ENCODE measurements around the gene KCNK13.
"Not testable (repeated sequence)": the region's sequence is repeated elsewhere in the genome, so short reads cannot be mapped to it uniquely, and the experiment has no call there.

The KCNK13 gene

DNA sequence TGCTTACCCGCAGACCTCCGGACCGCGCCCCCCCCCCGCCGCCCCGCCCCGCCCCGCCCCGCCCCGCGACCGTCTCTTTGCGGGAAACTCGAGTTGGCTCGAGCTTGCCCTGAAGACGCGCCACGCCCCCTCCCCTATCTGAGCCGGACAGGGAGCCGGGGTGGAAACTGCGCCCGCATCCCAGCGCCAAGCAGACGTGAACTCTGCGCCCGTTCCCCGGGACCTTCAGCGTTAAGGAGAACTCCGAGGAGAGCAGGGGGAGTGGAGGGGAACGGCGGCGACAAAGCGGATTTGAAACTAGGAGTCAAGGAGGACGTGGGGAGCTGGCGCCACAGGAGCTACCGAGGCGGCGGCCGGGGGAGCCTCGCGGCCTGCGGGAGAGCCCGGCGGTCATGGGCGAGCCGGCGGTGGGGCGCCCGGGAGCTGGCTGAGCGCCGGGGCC, at the start of gene KCNK13:
Gene KCNK13 (plus strand): TSS at position 310 of the 442 bp plus-strand sequence. CDS start 212 bp downstream, outside the sequence.
- DNase-seq (ENCODE audit: low read depth): no peak

DNA sequence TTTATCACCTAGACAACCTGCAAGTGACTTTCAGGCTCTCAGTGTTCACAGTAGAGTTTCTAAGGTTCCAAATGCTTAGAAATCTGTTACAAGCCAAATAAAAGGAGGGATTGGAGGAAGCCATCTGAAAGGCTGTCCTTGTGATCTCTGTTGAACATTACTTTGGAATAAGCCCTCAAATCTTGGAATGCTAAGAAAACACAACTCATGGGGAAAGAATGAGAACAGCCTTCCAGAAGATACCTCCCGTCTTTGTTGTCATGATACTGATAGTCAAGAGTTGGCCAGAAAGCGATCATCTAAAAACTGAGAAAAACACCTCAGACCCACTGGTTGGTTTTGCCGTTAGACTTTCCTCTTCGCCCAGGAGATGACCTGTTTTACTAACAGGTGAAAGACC, 44.4 kb upstream of the KCNK13 start:
- DNase-seq (ENCODE audit: low read depth): no peak

DNA sequence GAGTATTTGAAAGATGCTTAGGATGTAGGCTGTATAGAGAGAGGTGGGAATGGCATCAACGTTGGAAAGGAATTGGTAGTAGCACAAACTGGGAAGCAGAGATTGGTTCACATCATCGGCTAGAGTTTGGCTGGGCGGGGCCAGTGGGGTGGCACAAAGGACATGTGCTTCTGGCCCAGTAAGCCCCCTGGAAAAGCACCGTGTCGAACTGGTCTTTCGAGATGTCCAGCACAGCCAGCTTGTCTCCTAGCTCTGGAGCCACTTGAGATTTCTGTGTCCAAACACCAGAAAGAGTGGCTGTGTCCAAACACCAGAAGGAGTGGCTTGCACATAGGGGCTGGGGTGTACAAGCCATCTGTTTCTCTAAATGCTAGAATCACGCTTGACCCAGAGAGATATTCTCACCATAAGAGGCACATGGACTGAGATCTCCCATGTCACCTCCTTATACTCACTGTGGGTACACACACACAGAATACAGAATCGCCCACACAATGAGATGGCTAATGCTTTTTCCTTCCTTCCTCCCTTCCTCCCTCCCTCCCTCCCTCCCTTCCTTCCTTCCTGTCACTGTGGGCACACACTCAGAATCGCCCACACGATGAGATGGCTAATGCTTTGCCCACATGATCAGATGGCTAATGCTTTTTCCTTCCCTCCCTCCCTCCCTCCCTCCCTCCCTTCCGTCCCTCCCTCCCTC, 41.8 kb upstream of the KCNK13 start:
- DNase-seq (ENCODE audit: low read depth): no peak

DNA sequence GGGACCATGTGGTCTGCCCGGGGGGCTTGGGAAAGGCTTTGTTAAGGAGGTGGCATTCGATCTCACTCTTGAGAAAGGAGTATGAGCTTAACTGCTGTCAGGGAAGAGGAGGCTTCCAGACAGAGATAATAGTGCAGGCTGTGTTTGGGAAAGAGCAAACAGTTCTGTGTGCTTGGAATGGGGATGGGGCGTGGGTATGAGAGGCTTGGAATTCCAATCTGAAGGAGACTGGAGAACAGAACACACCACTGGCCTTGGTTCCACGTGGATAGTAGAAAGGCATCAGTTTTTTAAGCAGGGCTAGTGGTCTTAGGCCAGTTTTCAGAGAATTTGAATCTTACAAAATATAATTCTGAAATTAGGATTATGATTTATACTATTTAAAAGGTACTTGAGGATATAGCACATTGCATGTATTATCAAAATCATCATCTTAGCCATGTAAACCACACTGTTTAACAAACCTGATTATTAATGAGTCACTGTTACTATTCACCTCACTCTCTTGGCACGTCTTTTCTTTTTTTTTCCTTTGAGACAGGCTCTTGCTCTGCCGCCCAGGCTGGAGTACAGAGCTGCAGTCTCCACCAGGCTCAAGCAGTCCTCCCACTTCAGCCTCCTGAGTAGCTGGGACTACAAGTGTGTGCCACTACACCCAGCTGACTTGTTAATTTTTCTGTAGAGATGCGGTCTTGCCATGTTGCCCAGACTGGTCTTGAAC, 38.5 kb upstream of the KCNK13 start:
- no peak for DNase-seq (ENCODE audit: low read depth)

DNA sequence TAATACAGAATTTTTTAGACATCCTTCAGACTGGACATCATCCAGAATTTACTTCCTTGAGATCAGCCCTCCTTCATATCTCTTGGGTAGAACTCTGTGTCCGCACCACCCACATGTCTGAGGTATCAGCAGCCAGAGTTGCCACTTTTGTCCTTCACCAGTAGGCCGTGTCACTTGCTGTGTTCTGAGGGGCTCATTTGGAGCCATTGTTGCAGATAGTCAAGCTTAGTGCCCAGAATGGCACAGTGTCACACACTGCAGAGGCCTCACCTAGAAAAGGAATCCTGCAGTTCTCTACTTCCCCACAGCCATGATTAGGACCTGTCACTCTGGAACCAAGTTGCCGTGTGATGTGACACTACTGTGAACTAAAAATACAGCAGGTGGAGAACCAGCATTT, 36.9 kb upstream of the KCNK13 start:
- DNase-seq (ENCODE audit: low read depth): no peak

DNA sequence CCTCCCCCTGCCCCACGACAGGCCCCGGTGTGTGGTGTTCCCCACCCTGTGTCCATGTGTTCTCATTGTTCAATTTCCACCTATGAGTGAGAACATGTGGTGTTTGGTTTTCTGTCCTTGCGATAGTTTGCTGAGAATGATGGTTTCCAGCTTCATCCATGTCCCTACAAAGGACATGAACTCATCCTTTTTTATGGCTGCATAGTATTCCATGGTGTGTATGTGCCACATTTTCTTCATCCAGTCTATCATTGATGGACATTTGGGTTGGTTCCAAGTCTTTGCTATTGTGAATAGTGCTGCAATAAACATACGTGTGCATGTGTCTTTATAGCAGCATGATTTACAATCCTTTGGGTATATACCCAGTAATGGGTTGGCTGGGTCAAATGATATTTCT, 35.2 kb upstream of the KCNK13 start:
- DNase-seq (ENCODE audit: low read depth): not testable (repeated sequence)

DNA sequence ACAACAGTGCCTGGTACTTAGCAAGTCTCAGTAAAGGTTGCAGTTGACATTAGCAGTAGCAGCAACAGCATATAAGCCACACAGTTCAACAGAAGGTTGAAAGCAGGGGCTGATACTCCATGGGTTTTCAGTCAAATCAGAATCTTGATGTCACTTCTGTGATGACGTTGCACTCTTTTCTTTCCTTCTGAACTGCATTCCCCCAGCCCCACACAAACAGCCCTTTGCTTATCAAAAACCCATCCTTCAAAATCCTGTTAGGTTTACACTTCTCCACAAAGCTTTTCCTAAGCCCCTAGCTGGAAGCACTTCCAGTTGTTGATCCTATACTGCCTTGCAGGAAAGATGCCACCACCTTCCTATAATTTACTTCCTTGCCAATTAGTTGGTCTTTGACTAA, 34.0 kb upstream of the KCNK13 start:
- DNase-seq (ENCODE audit: low read depth): no peak

DNA sequence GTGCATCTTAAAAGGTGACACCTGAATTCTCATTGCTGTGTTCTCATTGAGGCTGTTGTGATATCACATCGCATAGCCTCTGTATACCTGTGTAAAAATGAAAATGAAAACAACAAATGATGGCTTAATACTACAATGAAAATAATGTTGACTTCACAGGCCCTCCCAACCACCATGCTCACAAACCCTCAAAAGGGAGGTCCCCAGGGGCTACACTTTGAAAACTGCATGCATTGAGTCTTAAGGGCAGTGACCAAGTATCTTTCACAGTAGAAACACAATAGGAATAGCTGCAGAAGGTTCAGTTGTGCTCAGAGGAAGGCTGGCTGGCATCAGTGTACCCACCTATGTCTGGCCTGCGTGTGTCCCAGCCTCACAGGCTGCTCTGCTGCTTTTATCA, 27.6 kb upstream of the KCNK13 start:
- no peak for DNase-seq (ENCODE audit: low read depth)

DNA sequence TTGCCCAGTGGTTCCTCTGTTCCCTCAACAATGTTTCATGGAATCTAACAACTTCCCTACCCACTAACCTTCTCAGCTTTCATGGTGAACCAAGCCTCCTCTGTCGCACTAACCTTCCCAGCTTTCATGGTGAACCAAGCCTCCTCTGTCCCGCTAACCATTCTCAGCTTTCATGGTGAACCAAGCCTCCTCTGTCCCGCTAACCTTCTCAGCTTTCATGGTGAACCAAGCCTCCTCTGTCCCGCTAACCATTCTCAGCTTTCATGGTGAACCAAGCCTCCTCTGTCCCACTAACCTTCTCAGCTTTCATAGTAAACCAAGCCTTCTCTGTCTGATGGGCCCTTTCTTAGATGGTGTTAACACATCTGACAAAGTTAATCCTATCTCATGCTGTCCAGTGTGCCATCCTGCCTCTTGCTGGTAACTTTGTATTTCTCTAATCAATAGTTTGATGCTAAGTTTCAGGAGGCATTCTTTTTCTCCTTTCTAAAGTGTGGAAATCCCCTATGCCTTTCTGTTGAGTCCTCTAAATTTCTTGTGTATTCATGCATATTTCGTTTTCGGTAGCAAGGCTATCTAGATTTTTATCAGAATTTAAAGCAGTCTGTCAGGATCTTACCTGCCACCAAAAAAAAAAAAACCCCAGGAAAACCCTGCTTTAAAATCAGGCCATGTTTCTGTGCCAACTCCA, 26.8 kb upstream of the KCNK13 start:
- no peak for DNase-seq (ENCODE audit: low read depth)

DNA sequence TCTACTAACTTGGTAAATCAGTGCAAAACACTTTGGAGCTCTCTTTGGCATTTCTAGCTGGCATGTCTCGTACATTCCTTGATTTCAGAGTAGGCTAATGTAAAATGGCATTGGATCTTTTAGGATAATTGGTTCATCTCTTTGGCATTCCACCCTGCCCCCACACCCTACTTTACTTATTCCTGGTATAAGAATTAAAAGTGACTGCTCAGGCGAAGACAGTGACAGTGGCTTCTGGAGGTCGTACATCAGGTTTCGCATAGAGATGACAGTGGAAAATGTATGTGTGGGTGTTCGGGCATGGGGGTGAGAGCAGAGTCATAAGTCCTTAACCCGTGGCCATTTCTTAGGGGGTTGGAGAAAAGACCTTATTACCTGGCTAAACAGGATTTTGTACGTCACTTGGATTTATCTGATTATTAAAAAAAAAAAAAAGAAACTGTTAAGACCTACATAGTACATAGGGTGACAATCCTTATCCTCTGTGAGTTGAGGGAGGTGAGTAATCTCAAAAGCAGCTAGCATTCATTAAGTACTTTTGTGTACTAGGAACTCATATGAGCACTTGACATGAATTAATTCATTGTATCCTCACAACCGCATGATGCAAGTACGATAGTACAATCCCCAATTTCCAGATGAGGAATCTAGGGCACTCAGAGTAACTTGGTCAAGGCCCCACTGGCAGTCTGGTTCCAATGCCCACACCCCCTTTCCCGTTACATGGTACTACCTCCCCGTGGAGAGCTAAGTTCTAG, 22.4 kb upstream of the KCNK13 start:
- no peak for DNase-seq (ENCODE audit: low read depth)

DNA sequence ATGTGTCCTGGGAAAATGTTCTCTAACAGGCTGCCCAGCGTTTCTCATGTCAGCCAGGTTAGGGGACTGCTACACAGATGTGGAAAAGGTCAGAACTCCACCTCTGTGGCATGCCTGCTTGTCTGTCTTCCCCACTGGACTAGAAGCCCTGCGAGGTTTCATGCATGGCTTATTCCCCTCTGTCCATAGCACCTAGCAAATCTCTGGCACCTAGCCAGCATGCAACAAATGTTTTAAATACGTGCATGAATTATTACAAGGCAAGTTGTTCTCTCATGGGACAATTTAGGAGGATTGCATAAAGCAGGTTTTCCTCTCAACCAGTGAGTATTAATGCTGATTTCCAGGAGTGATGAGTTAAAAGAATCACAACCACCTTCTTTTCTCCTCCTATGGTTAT, 21.4 kb upstream of the KCNK13 start:
- no peak for DNase-seq (ENCODE audit: low read depth)

DNA sequence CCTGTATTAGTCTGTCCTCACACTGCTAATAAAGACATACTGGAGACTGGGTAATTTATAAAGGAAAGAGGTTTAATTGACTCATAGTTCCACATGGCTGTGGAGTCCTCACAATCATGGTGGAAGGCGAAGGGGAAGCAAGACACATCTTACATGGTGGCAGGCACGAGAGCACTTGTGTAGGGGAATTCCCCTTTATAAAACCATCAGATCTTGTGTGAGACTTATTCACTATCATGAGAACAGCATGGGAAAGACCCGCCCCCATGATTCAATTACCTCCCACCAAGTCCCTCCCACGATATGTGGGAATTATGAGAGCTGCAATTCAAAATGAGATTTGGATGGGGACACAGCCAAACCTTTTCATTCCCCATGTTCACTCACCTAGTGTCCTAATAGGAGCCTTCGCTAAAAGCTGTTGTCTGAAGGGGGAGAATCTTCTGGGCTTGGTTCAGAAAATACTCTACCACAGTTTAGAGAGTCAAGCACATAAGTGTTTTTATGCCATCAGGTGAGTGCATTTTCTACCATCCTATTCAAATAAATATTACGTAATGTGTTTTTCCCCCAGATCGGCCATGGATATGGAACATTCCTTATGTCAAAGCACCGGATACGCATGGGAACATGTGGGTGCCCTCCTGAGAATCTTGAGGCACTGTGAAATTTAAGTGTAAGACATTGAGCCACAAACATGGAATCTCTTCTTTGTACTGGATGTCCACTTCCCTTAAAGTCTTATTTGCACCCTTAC, 19.1 kb upstream of the KCNK13 start:
- no peak for DNase-seq (ENCODE audit: low read depth)

DNA sequence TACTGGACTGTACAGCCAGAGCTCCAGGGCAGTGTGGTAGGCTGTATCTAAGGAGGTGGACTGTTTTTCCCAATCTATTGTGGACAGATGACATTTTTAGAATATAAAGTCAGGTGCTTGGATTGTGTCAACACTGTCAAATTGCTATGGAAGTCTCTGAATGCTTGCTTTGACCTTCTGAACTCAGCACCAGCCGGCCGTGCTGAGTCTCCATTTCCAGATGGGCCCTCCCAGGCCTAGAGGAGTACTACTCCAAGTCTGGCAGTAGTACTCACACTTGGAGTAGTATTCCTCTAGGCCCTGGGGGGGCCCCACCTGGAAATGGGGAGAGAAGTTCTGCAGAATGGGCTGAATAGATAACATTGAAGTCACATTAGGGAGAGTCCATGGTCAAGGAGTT, 16.2 kb upstream of the KCNK13 start:
- no peak for DNase-seq (ENCODE audit: low read depth)

DNA sequence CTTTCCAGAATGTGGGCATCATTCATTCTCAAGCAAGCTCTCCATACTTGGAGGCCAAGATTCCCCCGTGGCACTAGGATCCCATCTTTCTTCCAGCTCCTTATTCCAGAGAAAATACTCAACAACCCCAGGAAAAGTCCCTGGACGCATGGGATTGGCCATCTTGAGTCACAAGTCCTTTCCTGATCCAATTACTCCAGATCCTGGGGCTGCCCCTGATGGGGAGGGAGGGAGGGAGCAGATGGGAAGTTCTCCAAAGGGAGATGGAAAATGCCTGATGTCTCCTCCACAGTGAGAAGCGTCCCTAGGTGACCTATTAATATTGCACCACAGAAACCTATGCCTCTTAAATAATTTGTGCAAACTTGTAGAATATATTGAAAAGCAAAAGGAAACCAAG, 12.4 kb upstream of the KCNK13 start:
- no peak for DNase-seq (ENCODE audit: low read depth)

DNA sequence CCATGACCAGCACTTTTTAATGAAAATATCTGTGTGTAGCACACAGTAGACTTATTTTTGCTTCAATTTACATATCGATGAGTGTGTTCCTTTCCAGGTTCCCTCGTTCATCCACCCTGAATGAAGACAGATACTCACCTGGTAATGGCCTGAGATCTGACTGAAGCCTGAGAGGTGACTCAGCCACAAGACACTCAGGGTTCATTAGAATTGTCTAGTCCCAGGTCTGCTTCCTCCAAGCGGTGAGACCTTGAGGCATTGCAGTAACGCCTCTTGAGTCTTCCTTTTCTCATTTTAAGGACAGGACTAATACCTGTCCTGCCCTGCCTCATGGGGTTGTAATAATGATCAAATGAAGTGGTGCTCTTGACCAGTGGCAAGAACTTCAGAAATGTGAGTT, 11.5 kb upstream of the KCNK13 start:
- DNase-seq (ENCODE audit: low read depth): no peak

DNA sequence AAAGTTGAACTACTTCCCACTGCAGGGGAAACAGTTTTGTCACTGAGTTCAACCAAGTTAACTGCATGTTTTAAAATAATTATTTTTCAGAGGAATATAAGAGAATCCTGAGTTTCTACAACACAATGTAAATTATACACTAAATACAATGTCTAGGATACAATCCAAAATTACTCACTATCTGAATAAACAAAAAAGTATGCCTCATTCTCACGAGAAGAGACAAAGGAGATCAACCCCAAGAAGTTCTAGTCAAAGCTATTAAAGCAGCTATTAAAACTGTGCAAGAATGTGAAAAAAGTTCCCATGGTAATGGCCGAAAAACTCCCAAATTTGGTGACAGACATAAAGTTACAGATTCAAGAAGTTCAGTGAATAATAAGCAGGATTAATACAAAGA, 8.8 kb upstream of the KCNK13 start:
- no peak for DNase-seq (ENCODE audit: low read depth)

DNA sequence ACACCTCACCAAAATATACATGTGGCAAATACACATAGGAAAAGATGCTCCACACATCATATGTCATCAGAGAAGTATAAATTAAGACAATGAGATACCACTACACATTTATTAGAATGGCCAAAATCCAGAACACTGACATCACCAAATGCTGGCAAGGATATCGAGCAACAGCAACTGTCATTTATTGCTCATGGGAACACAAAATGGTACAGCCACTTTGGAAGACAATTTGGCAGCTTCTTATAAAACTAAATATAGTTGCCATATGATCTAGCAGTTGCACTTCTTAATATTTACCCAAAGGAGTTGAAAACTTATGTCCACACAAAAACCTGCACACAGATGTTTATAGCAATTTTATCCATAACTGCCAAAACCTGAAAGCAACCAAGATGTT, 7.0 kb upstream of the KCNK13 start:
- no peak for DNase-seq (ENCODE audit: low read depth)

DNA sequence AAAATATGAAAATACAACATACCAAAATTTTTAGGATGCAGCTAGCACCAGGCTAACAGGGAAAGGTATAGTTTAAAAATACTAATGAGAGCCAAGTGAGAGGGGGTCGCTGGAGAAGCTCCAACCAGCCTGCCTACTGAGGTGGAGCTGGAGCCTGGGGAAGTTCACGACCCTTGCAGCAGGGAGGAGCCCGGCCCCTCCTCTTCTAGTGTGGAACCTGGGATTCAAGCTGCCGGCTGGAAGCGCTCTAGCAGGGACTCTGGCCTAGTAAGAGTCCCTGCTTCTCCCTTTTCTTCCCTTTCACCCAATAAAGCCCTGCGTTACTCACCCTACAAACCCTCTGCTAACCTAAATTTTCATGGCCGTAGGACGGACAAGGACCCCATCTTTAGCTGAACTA, 5.0 kb upstream of the KCNK13 start:
- no peak for DNase-seq (ENCODE audit: low read depth)

DNA sequence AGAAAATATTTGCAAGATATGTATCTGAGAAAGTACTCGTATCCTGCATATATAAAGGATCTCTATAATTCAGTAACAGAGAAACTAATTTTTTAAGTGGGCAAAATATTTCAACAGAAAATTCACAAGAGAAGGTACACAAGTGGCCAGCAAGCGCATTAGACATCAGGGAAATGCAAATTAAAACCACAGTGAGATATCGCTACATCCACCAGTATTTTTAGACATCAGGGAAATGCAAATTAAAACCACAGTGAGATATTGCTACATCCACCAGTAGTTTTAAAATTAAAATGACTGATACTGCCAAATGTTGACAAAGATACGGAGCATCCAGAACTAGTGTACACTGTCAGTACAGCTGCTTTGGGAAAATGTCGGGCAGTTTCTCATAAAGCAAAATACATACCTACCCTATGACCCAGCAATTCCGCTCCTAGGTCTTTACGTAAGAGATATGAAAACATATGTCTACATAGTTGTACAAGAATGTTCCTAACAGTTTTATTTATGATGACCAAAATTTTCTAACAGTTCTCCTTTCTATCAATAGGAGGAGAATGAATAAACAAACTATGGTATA, 2.8 kb upstream of the KCNK13 start:
- DNase-seq (ENCODE audit: low read depth): no peak

DNA sequence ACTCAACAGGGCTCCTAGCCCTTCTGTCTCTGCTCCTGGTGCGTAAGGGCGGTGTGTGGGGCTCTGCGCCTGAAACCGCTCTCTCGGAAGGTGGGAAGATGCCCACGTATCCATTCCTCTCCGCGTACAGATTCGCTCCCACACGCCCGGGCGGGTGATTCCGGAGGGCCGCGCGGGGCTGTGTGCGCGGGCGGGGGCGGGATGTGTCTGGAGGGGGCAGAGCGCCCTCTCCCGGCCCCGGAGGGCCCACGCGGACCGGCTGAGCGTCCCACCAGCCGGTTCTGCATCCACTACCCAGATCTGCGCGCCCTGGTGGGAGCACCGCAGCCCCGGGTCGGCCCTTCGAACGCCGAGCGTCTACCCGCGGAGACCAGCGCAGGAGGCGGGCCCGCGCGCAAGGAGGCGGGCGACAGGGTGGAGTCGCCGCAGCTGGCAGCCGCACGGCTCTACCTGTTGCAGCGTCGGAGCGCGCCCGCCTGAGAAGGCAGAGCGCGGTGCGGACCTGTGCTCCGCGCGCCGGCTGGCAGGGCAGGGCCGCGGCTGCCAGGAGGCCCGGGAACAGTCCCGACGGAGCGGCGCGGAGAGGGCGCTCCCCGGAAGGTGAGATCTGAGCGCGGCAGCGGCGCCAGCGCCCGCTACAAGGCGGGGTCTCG, 1.4 kb upstream of the KCNK13 start:
- no peak for DNase-seq (ENCODE audit: low read depth)
